ENCODE results near the gene HSPB7. TPM values are rescaled to one million over a fixed set of nuclear protein-coding genes. Genes with fewer than 3 reads are reported as not detected.

Gene HSPB7
- total RNA-seq, 1 donor from 2014 or later: 10.7 TPM

DNA sequence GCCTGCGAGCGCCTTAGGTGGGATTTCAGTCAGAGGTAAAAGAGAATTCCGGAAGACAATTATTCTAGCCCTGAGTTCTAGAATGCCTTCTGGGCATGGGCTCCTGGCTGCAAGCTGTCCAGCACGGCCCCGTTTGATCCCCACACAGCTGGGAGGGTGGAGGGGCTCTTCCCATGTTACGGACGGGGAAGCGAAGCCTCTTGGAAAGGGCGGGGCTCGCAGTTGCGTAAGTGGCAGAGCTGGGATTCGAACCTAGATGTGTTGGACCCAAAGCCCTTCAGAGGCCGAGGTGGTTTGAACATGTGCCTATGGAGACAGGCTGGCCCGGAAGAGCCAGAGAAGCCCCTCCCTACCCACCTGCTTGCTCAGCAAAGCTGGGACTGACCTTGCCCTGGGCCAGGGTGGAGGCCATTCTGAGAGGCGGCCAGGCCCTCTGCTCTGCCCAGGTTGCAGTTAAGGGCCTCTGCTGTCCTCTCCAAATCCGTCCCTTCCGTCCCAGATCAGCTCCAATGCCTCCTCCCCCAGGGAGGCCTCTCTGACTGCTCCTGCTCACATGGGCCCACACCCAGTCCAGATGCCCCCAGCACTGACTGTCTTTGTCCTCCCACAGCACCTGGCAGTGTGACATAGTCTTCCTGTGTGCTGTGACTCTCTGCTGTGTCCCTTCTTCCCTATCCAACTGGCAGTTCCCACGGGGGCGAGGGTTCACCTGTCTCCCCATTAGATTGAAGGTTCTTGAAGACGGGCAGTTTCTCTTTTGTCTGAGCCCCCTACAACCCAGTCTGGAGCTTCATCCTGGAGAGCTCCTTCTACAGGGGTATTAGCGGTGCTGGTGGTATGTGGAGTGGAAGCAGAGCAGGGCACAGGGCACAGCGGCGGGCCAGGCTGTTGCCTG lies 1.2 kb upstream of the HSPB7 start:
- H3K36me3 ChIP-seq: no peaks in the 10 kb centered on the region
- no peak overlapping the region for H3K4me3 ChIP-seq
- peak overlapping the region; percentile 78 for H3K27ac ChIP-seq
- H3K27me3 ChIP-seq: no peaks in the 10 kb centered on the region
- H3K9me3 ChIP-seq: no peaks in the 10 kb centered on the region
- TF ChIP-seq, protein P1, sequence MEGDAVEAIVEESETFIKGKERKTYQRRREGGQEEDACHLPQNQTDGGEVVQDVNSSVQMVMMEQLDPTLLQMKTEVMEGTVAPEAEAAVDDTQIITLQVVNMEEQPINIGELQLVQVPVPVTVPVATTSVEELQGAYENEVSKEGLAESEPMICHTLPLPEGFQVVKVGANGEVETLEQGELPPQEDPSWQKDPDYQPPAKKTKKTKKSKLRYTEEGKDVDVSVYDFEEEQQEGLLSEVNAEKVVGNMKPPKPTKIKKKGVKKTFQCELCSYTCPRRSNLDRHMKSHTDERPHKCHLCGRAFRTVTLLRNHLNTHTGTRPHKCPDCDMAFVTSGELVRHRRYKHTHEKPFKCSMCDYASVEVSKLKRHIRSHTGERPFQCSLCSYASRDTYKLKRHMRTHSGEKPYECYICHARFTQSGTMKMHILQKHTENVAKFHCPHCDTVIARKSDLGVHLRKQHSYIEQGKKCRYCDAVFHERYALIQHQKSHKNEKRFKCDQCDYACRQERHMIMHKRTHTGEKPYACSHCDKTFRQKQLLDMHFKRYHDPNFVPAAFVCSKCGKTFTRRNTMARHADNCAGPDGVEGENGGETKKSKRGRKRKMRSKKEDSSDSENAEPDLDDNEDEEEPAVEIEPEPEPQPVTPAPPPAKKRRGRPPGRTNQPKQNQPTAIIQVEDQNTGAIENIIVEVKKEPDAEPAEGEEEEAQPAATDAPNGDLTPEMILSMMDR (IDR thresholded peaks at IDR 0.05): no peak
- intact Hi-C loops (cut with DNase I): no loop called here
- DNase-seq (no peak), ATAC-seq (no peak)
- H3K4me1 ChIP-seq: peaks cover 15% of the 10 kb centered on the region

DNA sequence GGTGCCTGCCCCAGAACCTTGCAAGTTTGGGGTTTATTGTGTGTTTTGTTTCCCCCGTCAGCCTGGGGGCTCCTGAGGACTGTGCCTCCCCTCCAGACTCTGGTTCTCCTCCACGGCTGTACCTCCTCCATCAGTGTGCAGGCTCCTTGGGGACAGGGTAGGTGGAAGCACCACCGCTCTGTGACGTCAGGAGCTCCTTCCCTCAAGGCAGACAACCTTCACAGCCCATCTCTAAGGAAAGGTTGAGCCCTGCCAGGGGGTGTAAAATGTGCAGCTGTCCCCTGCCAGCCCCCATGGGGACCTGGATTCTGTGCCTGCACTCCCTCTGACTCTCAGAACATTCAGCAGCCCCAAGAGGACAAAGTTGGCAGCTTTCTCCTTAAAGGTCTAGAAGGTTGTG lies 465 bp upstream of the HSPB7 start:
- Histone ChIP-seq H3K36me3 (no peaks in the 10 kb centered on the region), H3K27me3 (no peaks in the 10 kb centered on the region), H3K27ac (peak overlapping the region; percentile 78), H3K4me3 (peak overlapping the region; percentile 33), H3K9me3 (no peaks in the 10 kb centered on the region), H3K4me1 (peaks cover 17% of the 10 kb centered on the region)
- intact Hi-C loops (cut with DNase I): no loop called here
- ATAC-seq: no peak
- TF ChIP-seq, protein P1 (IDR thresholded peaks at IDR 0.05): no peak
- DNase-seq: no peak

DNA sequence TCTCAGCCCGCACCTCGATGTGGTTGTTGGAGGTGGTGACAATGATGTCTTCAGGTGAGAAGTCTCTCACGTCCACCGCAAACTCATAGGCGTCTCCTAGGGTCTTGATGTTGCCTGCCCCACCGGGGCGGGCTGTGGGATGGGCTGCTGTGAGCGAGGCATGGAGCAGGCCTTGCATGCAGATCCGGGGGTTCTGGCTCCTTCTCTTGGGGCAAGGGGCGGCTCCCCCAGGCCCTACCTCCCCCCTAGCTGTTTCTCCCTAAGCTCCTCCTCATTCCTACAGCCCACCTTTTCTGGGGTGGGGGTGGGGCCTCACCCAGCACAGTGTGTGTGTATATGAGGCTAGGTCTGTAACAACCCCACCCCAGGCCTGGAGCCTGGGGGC lies 775 bp downstream of the HSPB7 start:
- Histone ChIP-seq H3K9me3 (no peaks in the 10 kb centered on the region), H3K27ac (peak overlapping the region; percentile 78), H3K36me3 (no peaks in the 10 kb centered on the region), H3K4me3 (peak overlapping the region; percentile 33), H3K27me3 (no peaks in the 10 kb centered on the region), H3K4me1 (peaks cover 29% of the 10 kb centered on the region)
- ATAC-seq: no peak
- TF ChIP-seq, protein P1 (IDR thresholded peaks at IDR 0.05): no peak
- no peak for DNase-seq
- intact Hi-C loops (cut with DNase I): no loop called here

DNA sequence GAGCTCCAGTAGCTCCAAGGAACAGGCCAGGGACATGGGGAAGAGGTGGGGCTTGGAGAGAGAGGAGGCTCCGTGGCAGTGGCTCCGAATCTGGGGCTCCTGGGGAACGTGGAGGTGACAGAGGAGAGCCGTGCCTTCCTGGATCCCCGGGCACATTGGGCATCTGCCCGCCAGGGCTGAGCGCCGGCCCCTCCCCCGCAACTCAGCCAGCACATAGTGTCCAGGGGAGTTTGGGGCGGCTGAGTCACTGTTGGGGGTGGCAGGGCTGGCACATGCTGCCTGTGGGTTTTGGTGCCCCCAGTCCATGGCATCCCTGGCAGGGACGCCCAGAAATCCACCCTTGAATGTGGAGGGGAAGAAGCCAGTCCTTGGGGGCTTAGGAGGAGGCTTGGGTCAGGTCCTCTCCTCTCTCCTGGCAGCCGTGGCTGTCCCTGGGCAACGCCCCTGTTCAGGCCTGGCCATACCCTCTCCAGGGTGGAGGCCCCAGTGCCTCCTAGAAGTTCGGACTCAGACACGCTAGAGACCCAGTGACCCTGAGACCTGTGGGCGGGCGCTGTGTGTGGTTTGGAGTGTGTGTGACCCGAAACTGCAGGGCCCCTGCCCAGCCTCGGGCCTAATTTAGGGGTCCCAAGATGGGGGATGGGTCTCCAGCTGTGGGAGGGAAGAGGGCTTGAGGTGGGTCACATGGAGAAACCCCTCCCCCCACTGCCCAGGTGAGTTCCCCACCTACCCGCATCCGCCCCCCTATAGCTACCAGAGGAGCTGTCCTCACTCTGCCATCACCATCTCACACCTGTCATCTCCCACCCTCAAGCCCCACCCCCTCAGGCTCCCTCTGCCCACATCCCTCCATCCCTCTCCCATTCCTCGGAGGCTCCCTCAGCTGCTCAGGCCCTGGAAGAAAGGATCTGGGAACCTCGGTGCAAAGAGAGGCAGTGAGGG lies 1.6 kb downstream of the HSPB7 start:
- intact Hi-C loops (cut with DNase I): no loop called here
- TF ChIP-seq, protein P1 (IDR thresholded peaks at IDR 0.05): no peak

DNA sequence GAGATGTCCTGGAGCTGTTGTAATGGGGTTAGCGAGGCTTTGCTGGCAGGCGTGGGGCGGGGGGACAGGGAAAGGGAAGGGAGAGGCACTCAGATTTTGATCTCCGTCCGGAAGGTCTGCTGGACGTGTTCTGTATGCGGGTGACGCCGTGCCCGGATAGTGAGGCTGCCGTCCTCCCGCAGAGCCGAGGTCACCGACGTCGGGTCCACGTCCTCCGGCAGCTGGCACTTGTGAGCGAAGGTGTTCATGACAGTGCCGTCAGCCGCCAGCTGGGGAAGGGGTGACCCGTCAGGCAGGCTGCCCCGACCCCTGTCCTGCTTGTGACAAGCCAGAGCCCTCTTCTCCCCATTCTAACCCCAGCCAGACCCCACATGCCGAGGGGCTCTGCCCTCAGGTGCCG lies 2.4 kb downstream of the HSPB7 start:
- DNase-seq (no peak), ATAC-seq (no peak)
- Histone ChIP-seq H3K27ac (no peak overlapping the region), H3K4me1 (peaks cover 32% of the 10 kb centered on the region), H3K9me3 (no peaks in the 10 kb centered on the region), H3K4me3 (no peak overlapping the region), H3K27me3 (no peaks in the 10 kb centered on the region), H3K36me3 (no peaks in the 10 kb centered on the region)
- TF ChIP-seq, protein P1 (IDR thresholded peaks at IDR 0.05): no peak
- intact Hi-C loops (cut with DNase I): no loop called here

More for the DNA sequence above, 1.6 kb downstream of the HSPB7 start:
- ATAC-seq (no peak), DNase-seq (no peak)
- Histone ChIP-seq H3K4me1 (peaks cover 32% of the 10 kb centered on the region), H3K9me3 (no peaks in the 10 kb centered on the region), H3K36me3 (no peaks in the 10 kb centered on the region), H3K4me3 (no peak overlapping the region), H3K27ac (no peak overlapping the region), H3K27me3 (no peaks in the 10 kb centered on the region)

All from upper lobe of right lung (tissue), 1 donor.